Testis (tissue), 2 donors: ENCODE data around the gene MPC1.

Experiments
- POLR2A ChIP-seq: fragments of 450-650 bp; IDR thresholded peaks from one replicate; pipeline ENCODE4 v1.6.1; 2017; ENCODE audit warnings: antibody characterized with exemption, mild to moderate bottlenecking, moderate library complexity
- TF ChIP-seq, protein P1 (sequence below), 3 experiments: fragments of 450-650 bp in 2 of 3; fragments of 200-600 bp in 1 of 3; sonication (generic) in 1 of 3; IDR thresholded peaks; one replicate each; pipeline ENCODE4 v1.5.1; 2016 to 2019; ENCODE audit warnings: antibody characterized with exemption in 3 of 3, mild to moderate bottlenecking in 2 of 3, moderate library complexity in 1 of 3

- TF ChIP-seq POLR2A, result no peak
- TF ChIP-seq, protein P1, sequence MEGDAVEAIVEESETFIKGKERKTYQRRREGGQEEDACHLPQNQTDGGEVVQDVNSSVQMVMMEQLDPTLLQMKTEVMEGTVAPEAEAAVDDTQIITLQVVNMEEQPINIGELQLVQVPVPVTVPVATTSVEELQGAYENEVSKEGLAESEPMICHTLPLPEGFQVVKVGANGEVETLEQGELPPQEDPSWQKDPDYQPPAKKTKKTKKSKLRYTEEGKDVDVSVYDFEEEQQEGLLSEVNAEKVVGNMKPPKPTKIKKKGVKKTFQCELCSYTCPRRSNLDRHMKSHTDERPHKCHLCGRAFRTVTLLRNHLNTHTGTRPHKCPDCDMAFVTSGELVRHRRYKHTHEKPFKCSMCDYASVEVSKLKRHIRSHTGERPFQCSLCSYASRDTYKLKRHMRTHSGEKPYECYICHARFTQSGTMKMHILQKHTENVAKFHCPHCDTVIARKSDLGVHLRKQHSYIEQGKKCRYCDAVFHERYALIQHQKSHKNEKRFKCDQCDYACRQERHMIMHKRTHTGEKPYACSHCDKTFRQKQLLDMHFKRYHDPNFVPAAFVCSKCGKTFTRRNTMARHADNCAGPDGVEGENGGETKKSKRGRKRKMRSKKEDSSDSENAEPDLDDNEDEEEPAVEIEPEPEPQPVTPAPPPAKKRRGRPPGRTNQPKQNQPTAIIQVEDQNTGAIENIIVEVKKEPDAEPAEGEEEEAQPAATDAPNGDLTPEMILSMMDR (IDR thresholded peaks at IDR 0.05), result no peak
These were observed 15.1 kb upstream of the MPC1 start for GRCh38 chr6:166397849-166398248.
